IPS-20b (cell line): ENCODE results near the gene APBA2.

Source experiments
- H3K27ac ChIP-seq: one replicate; pipeline ENCODE4 v1.5.1; 2013; ENCODE audit warnings: low read length
- H3K27me3 ChIP-seq: 2 replicates; pipeline ENCODE4 v1.6.1; 2013; ENCODE audit warnings: mild to moderate bottlenecking, low read length, inconsistent platforms; ENCODE audit not compliant: insufficient read depth
- H3K36me3 ChIP-seq: 2 replicates; pipeline ENCODE4 v1.6.1; 2013; ENCODE audit warnings: low read depth, mild to moderate bottlenecking, inconsistent platforms, low read length, moderate library complexity; ENCODE audit not compliant: insufficient read depth
- H3K4me1 ChIP-seq: 2 replicates; pipeline ENCODE4 v1.6.1; 2013; ENCODE audit warnings: mild to moderate bottlenecking, control low read depth, inconsistent platforms, low read length, moderate library complexity; ENCODE audit not compliant: insufficient read depth
- H3K4me3 ChIP-seq: 2 replicates; pipeline ENCODE4 v1.5.1; 2013; ENCODE audit warnings: mild to moderate bottlenecking, low read length, inconsistent platforms
- H3K9ac ChIP-seq: 2 replicates; pipeline ENCODE4 v1.6.1; 2013; ENCODE audit warnings: low read depth, mild to moderate bottlenecking, inconsistent platforms, low read length, moderate library complexity
- H3K9me3 ChIP-seq: 2 replicates; pipeline ENCODE4 v1.6.1; 2013; ENCODE audit warnings: mild to moderate bottlenecking, low read depth, low read length, inconsistent platforms; ENCODE audit not compliant: insufficient read depth

Gene APBA2

GRCh38 chr15:29129221-29129620 is 243.4 kb downstream of the APBA2 start:
- Histone ChIP-seq H3K9ac (no peak overlapping the region), H3K27me3 (no peaks in the 10 kb centered on the region), H3K9me3 (no peaks in the 10 kb centered on the region), H3K36me3 (no peaks in the 10 kb centered on the region), H3K4me3 (no peak overlapping the region), H3K4me1 (peaks cover 7% of the 10 kb centered on the region; the same call in 1 of the 2 replicates), H3K27ac (no peak overlapping the region)

- Histone ChIP-seq H3K27ac (no peak overlapping the region), H3K36me3 (no peaks in the 10 kb centered on the region), H3K4me1 (peaks cover 7% of the 10 kb centered on the region; the same call in 1 of the 2 replicates), H3K9me3 (no peaks in the 10 kb centered on the region), H3K9ac (no peak overlapping the region), H3K4me3 (no peak overlapping the region), H3K27me3 (no peaks in the 10 kb centered on the region)
These were observed 244.2 kb downstream of the APBA2 start for GRCh38 chr15:29129926-29130325.

DNA sequence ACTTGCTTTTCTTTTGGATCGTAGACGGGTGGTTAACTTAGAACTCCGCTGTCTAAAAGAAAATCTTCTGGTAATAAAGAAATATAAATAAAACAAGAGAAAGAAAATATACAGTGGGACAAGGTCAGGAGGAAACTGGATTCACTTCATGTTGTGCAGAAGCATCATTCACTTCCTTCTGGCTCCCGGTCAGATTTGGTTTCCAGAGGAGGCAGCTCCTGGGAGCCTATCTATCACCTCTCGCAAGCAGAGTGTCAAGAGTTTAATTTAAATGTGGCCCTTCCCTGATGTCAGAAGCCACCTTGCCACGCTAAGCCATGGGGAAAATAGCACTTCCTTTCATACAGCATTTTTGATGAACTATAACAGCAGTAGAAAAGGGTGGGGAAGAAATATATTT is 244.7 kb downstream of the APBA2 start:
- Histone ChIP-seq H3K9ac (no peak overlapping the region), H3K4me3 (no peak overlapping the region), H3K27me3 (no peaks in the 10 kb centered on the region), H3K36me3 (no peaks in the 10 kb centered on the region), H3K9me3 (no peaks in the 10 kb centered on the region), H3K4me1 (peaks cover 7% of the 10 kb centered on the region; the same call in 1 of the 2 replicates), H3K27ac (no peak overlapping the region)

- Histone ChIP-seq H3K4me3 (no peak overlapping the region), H3K4me1 (peaks cover 7% of the 10 kb centered on the region; the same call in 1 of the 2 replicates), H3K27me3 (no peaks in the 10 kb centered on the region), H3K9ac (no peak overlapping the region), H3K36me3 (no peaks in the 10 kb centered on the region), H3K27ac (no peak overlapping the region), H3K9me3 (no peaks in the 10 kb centered on the region)
These were observed 245.4 kb downstream of the APBA2 start for GRCh38 chr15:29130951-29131839.

DNA sequence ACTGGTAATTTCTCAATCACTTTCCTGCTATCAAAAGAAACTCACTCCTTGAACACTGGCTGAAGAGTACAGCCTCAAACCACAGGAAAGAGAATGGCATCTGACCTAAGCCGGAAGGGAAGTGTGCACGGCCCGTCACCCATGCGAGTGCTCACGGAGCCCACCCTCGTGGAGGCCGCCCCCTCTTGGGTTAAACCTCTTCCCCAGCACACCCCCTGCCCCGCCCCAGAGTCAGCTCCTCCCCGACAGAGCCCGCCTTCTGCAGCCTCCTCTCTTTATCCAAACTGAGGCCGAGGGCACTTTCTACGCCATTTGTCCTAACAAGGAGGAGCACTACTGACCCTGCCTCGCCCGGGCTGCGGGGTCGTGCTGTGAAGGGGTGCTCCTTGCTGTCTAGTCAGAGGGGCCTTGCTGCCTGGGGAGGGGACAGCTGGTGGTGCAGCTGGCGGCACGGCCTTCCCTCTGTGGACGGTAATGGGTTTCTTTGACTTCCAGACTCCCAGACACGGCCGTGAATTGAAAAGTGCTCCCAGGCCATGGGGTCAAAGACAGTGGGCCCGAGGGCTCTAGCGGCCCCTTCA is 246.2 kb downstream of the APBA2 start:
- no peaks in the 10 kb centered on the region for H3K9me3 ChIP-seq
- no peaks in the 10 kb centered on the region for H3K36me3 ChIP-seq
- H3K9ac ChIP-seq = no peak overlapping the region
- H3K4me1 ChIP-seq = peaks cover 7% of the 10 kb centered on the region; the same call in 1 of the 2 replicates
- H3K4me3 ChIP-seq = no peak overlapping the region
- no peaks in the 10 kb centered on the region for H3K27me3 ChIP-seq
- no peak overlapping the region for H3K27ac ChIP-seq

GRCh38 chr15:29132735-29133181 is 247.0 kb downstream of the APBA2 start:
- H3K9ac ChIP-seq = no peak overlapping the region
- H3K27ac ChIP-seq = no peak overlapping the region
- peaks cover 3% of the 10 kb centered on the region; the same call in 1 of the 2 replicates for H3K4me1 ChIP-seq
- H3K4me3 ChIP-seq = no peak overlapping the region
- no peaks in the 10 kb centered on the region for H3K9me3 ChIP-seq
- H3K27me3 ChIP-seq = no peaks in the 10 kb centered on the region
- H3K36me3 ChIP-seq = no peaks in the 10 kb centered on the region

DNA sequence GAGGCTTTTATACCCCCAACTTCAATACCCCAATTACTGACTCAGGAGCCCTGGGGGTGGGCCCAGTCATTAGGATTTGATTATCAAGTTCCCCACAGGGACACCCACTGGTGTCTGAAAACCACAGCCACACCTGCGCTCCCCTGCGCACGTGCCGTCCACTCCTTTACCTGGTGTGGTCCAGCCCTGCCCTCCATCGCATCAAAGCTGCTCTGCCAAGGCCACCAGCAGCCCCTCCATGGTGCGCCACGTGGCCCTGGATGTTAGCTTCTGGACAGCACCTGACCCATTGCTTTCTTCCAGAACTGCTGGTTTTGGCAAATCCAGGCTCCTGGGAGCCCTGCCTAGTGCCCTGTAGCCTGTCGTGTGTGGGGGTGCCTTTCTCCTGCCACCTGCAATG is 247.5 kb downstream of the APBA2 start:
- Histone ChIP-seq H3K27me3 (no peaks in the 10 kb centered on the region), H3K27ac (no peak overlapping the region), H3K4me3 (no peak overlapping the region), H3K9me3 (no peaks in the 10 kb centered on the region), H3K36me3 (no peaks in the 10 kb centered on the region), H3K4me1 (no peaks in the 10 kb centered on the region), H3K9ac (no peak overlapping the region)

- no peaks in the 10 kb centered on the region for H3K36me3 ChIP-seq
- H3K27me3 ChIP-seq = no peaks in the 10 kb centered on the region
- no peak overlapping the region for H3K4me3 ChIP-seq
- H3K9ac ChIP-seq = no peak overlapping the region
- no peaks in the 10 kb centered on the region for H3K9me3 ChIP-seq
- no peak overlapping the region for H3K27ac ChIP-seq
- H3K4me1 ChIP-seq = no peaks in the 10 kb centered on the region
These were observed 248.0 kb downstream of the APBA2 start for GRCh38 chr15:29133791-29134190.

- Histone ChIP-seq H3K27me3 (no peaks in the 10 kb centered on the region), H3K9ac (no peak overlapping the region), H3K9me3 (no peaks in the 10 kb centered on the region), H3K4me3 (no peak overlapping the region), H3K36me3 (no peaks in the 10 kb centered on the region), H3K27ac (no peak overlapping the region), H3K4me1 (no peaks in the 10 kb centered on the region)
These were observed 248.5 kb downstream of the APBA2 start for GRCh38 chr15:29134239-29134638.

DNA sequence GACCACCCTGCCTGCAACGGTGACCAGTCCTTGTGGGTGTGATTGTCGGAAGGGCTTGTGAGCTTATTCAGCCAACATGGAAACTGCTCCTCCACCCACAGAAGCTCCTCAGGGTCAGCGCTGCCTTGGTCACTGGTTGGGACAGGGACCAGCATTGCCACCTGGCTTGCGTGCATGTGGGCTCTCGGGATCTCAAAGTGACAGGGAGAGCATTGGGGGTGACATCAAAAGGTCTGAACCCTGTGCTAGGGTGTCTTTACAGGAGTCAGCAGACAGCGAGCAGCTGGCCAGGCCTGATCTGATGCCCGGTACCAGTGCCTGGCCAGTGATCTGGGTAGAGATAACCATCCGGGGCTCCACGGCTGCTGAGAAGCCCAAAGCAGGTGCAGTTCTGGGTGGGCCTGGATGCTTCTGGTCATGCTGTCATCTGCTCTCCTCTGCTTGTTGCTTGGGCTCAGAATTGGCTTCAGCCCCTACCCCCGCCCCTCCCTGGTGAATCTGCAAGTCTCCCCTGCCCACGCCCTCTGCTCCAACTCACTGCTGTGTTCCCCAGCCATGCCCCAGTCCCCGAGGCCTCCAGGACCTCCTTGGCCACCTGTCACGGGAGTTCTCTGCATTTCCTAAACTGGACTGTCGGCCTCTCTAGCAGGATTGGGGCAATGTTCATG is 249.0 kb downstream of the APBA2 start:
- Histone ChIP-seq H3K27me3 (no peaks in the 10 kb centered on the region), H3K4me1 (no peaks in the 10 kb centered on the region)

DNA sequence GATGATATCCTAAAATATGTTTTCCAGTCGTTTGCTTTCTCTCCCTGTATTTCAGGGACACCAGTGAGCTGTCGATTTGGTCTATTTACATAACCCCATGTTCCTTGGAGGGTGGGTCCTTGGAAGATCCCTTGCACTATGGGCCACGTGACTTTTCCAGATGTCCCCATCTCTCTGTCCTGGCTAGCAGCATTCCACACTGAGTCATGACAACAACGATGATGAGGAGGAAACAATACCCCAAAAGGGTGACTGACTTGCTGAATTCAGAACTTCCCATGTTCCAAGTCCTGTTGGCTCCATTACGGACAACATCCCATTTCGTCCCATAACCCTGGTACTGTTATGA is 249.5 kb downstream of the APBA2 start:
- no peaks in the 10 kb centered on the region for H3K9me3 ChIP-seq
- H3K4me3 ChIP-seq = no peak overlapping the region
- no peaks in the 10 kb centered on the region for H3K27me3 ChIP-seq
- H3K9ac ChIP-seq = no peak overlapping the region
- H3K27ac ChIP-seq = no peak overlapping the region
- H3K36me3 ChIP-seq = no peaks in the 10 kb centered on the region
- peaks cover 2% of the 10 kb centered on the region; the same call in 1 of the 2 replicates for H3K4me1 ChIP-seq

More for the DNA sequence above, 249.0 kb downstream of the APBA2 start:
- H3K27ac ChIP-seq = no peak overlapping the region
- no peaks in the 10 kb centered on the region for H3K36me3 ChIP-seq
- no peaks in the 10 kb centered on the region for H3K9me3 ChIP-seq
- H3K9ac ChIP-seq = no peak overlapping the region
- H3K4me3 ChIP-seq = no peak overlapping the region
